Left lung (tissue), 10 donors: ENCODE results near the gene DMRTC2. TPM values are rescaled to one million over a fixed set of nuclear protein-coding genes. Genes with fewer than 3 reads are reported as not detected.
A peak's percentile ranks its signal among the peaks of the same experiment; 100 is the strongest.

Experiments used
- ATAC-seq: fragments of 200-7000 bp; cut with Tn5 transposase; one replicate; pipeline ENCODE4 v1.9.1; 2020; ENCODE audit warnings: moderate library complexity
- DNase-seq, 4 donors: peaks; one replicate each; pipeline ENCODE4 v3.0.0-alpha.2; 2013 to 2020
- H3K27ac ChIP-seq, 2 donors: fragments of 200-600 bp; sonication (generic) in 1 of 2; one replicate each; pipeline versions ENCODE4 v1.5.0 to v1.8.0; 2020 to 2021
- H3K27me3 ChIP-seq, 2 donors: fragments of 200-600 bp; sonication (generic) in 1 of 2; one replicate each; pipeline versions ENCODE4 v1.5.0 to v1.8.0; 2020 to 2021
- H3K36me3 ChIP-seq, 2 donors: fragments of 200-600 bp; sonication (generic) in 1 of 2; one replicate each; pipeline versions ENCODE4 v1.5.0 to v1.8.0; 2020 to 2021
- H3K4me1 ChIP-seq, 2 donors: fragments of 200-600 bp; one replicate each; pipeline ENCODE4 v1.8.0; 2021
- H3K4me3 ChIP-seq, 2 donors: fragments of 200-600 bp; sonication (generic) in 1 of 2; one replicate each; pipeline versions ENCODE4 v1.5.0 to v1.8.0; 2020 to 2021; ENCODE audit warnings: mild to moderate bottlenecking in 1 of 2
- H3K9me3 ChIP-seq, 2 donors: fragments of 200-600 bp; sonication (generic) in 1 of 2; one replicate each; pipeline versions ENCODE4 v1.5.0 to v1.8.0; 2020 to 2021
- intact Hi-C, 2 donors: fragments of 100-400 bp; cut with DNase I; formaldehyde crosslinking; loops; one replicate each; pipeline versions ENCODE4 v1.11.2 to v1.14.2; 2022
- polyA plus RNA-seq, 6 donors: library from polyadenylated mRNA; unstranded; fragments of 120-200 nt; gene quantifications; one replicate each; pipeline ENCODE4 v1.2.1, GENCODE V29; 2013; ENCODE audit not compliant: insufficient read length in 6 of 6
- total RNA-seq, 2 donors: library from RNA; stranded (reverse); fragmentation: NEBNext Ultra II Directional; extraction: Animal tissue kit (Norgen Biotek cat#: 25700); gene quantifications; one replicate each; pipeline ENCODE4 v1.2.1, GENCODE V29; 2021
- TF ChIP-seq, protein P1 (sequence below), 2 donors: fragments of 200-600 bp; sonication (generic) in 1 of 2; IDR thresholded peaks; one replicate each; pipeline versions ENCODE4 v1.5.0 to v1.8.0; 2021; ENCODE audit warnings: antibody characterized with exemption in 2 of 2
- donor health status: DM: no; HTN: yes; CAD: no.
- donor health status: DM: no; HTN: no; CAD: no.

Gene DMRTC2
- total and polyA plus RNA-seq, 8 donors, result not detected

DNA sequence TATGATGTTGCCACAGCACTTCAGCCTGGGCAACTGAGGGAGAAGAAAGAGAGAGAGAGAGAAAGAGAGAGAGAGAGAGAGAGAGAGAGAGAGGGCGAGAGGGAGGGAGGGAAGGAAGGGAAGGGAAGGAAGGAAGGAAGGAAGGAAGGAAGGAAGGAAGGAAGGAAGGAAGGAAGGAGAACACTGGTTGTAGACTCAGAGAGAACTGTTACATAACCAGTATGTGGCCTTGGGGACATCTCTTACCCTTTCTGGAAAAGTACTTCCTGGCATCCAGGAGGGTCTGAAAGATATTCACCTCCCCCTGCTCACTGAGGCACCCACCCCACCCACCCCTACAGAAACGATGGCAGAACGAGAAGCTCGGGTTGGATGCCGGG is 35.5 kb downstream of the DMRTC2 start:
- no peaks in the 10 kb centered on the region for H3K27me3 ChIP-seq
- H3K36me3 ChIP-seq, result no peaks in the 10 kb centered on the region
- no peak overlapping the region for H3K4me3 ChIP-seq
- DNase-seq (no peak), ATAC-seq (no peak)
- H3K27ac ChIP-seq, result no peak overlapping the region
- intact Hi-C loops, result no loop called here
- H3K4me1 ChIP-seq, result peaks cover 12 to 57% of the 10 kb centered on the region in 2 donors
- TF ChIP-seq, protein P1, sequence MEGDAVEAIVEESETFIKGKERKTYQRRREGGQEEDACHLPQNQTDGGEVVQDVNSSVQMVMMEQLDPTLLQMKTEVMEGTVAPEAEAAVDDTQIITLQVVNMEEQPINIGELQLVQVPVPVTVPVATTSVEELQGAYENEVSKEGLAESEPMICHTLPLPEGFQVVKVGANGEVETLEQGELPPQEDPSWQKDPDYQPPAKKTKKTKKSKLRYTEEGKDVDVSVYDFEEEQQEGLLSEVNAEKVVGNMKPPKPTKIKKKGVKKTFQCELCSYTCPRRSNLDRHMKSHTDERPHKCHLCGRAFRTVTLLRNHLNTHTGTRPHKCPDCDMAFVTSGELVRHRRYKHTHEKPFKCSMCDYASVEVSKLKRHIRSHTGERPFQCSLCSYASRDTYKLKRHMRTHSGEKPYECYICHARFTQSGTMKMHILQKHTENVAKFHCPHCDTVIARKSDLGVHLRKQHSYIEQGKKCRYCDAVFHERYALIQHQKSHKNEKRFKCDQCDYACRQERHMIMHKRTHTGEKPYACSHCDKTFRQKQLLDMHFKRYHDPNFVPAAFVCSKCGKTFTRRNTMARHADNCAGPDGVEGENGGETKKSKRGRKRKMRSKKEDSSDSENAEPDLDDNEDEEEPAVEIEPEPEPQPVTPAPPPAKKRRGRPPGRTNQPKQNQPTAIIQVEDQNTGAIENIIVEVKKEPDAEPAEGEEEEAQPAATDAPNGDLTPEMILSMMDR (IDR thresholded peaks at IDR 0.05), result no peak
- no peaks in the 10 kb centered on the region for H3K9me3 ChIP-seq

DNA sequence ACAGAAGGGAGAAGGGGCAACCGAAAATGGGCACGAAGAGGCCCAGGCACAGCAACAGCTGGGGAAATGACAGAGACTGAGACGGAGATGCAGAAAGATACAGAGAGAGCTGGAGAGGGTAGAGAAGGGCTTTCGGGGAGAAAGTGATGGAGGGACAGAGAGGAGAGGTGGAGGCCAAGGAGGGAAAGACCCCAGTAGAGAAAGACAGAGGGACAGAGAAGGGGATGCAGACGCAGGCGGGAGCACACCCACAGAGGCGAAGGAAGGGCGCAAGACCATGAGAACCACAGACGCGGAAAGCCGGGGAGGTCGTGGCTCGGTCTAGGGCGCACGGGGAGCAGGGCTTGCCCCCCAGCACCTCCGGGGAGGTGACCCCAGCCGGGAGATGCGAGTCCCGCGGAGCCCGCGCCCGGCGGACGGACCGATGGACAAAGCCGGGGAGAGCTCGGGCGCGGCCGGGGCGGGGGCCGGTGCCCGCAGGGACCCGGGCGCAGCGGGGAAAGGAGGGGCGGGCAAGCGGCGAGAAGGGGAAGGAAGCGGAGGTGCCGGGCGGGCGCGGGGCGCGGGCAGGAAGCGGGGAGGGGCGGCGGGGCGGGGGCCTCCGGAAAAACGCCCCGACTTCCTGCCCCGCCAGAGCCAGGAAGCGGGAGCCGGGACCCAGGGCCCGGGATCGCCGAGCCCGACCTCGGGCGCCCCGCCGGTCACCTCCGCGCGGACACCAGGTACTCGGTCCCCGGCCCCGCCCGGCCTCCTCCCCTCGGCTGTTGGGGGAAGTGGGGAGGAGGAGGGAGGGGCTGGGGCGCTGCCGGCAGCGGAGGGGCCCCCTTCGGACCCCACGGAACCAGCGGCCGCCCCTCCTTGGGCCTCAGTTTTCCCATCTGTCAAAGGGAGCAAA is 38.0 kb downstream of the DMRTC2 start, which contains the start of gene ARHGEF1:
Gene ARHGEF1 (plus strand): TSS at position 617 of the 895 bp plus-strand sequence. CDS start 4,899 bp downstream, outside the sequence.
- DNase-seq, result peak in 3 of 4 donors; percentile 37 to 96 (median 76)
- H3K4me1 ChIP-seq, result peaks cover 24 to 63% of the 10 kb centered on the region in 2 donors
- H3K27ac ChIP-seq, result peak within 1 kb of the TSS; percentile 94 to 99
- no peaks in the 10 kb centered on the region for H3K27me3 ChIP-seq
- no peaks in the 10 kb centered on the region for H3K9me3 ChIP-seq
- ATAC-seq, result peak; percentile 32
- peaks cover 0 to 9% of the 10 kb centered on the region in 2 donors for H3K36me3 ChIP-seq
- intact Hi-C loops, result no loop called here
- H3K4me3 ChIP-seq, result peak within 1 kb of the TSS; percentile 98 to 99
- TF ChIP-seq, protein P1 (IDR thresholded peaks at IDR 0.05), result no peak

DNA sequence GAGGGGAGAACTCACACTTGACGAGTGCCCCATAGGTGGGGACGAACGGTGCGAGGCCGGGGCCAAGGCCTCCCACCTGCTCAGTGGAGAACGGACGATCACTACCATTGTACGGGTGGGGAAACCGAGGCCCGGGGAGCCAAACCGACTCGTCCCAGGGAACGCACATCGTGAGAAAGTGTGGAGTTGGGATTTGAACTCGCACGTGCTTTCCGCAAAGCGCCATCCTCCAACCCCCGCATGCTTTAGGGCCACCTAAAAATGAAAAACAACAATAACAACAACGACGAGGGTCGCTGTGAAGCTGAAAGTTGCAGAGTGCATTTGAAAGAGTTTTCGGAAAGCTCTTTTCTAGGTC is 38.6 kb downstream of the DMRTC2 start:
- no peak for DNase-seq
- intact Hi-C loops, result no loop called here
- TF ChIP-seq, protein P1 (IDR thresholded peaks at IDR 0.05), result no peak
- H3K9me3 ChIP-seq, result no peaks in the 10 kb centered on the region
- H3K27me3 ChIP-seq, result no peaks in the 10 kb centered on the region
- H3K4me3 ChIP-seq, result peak overlapping the region; percentile 98 to 99
- peaks cover 0 to 15% of the 10 kb centered on the region in 2 donors for H3K36me3 ChIP-seq
- peak overlapping the region; percentile 94 to 99 for H3K27ac ChIP-seq
- H3K4me1 ChIP-seq, result peaks cover 24 to 63% of the 10 kb centered on the region in 2 donors
- no peak for ATAC-seq

DNA sequence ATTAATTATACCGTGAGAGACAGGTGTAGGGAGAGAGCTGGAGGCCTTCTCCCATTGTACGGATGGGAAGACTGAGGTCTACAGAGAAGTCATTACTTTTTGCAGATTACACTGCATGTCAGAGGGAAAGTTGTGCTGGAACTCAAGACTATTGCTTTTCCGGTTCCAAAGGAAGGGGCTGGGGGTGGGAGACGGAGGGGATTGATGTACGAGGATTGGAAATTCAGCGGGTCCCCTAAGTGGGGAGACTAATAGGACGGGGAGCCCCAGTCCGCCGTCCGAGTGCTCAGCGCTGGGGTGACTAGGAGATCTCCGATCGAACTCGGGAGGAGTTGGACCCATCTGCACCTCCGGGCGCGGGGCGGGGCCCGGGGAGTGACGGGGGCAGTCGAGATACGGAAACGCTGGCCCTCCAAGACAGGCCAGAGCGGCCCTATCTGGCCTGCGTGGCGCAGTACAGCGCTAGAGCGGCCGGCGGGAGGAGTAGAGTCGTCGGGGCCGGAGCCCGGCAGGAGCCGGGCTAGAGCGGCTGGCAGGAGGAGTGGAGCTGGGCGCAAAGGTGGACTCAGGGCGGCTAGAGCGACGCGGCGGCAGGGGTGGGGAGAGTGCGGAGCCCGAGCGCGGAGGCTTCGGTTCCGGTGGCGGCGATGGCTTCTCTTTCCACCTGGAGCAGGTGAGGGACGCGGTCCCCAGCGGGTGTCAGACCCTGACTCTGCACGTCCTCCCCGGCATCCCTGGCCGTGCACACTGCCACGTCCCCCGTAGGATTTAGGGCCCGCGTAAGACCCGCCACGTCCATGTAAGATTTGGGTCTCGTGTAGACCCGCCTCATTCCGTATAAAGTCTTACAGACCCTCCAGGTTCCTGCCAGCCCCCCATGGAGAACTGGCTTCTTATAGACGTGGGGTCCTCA is 39.2 kb downstream of the DMRTC2 start:
- DNase-seq (peak; percentile 85 to 99 (median 96)), ATAC-seq (peak; percentile 85)
- TF ChIP-seq, protein P1 (IDR thresholded peaks at IDR 0.05), result no peak
- Histone ChIP-seq H3K36me3 (peaks cover 0 to 21% of the 10 kb centered on the region in 2 donors), H3K4me3 (peak overlapping the region; percentile 98 to 99), H3K9me3 (no peaks in the 10 kb centered on the region), H3K27me3 (no peaks in the 10 kb centered on the region), H3K27ac (peak overlapping the region; percentile 94 to 99), H3K4me1 (peaks cover 24 to 70% of the 10 kb centered on the region in 2 donors)
- intact Hi-C loops, result no loop called here
